KMS-11 (cell line): ENCODE data around the gene NWD2.

Experiments used
- H2AFZ ChIP-seq: fragments of 200-600 bp; sonication (generic); 2 replicates; pipeline ENCODE4 v1.6.1; 2016; ENCODE audit warnings: antibody characterized with exemption, mixed run types, low read depth
- H3K27ac ChIP-seq: fragments of 200-600 bp; sonication (generic); 2 replicates; pipeline ENCODE4 v1.6.1; 2016; ENCODE audit warnings: mild to moderate bottlenecking, mixed run types
- H3K27me3 ChIP-seq: fragments of 200-600 bp; sonication (generic); 2 replicates; pipeline ENCODE4 v1.6.1; 2017; ENCODE audit warnings: mild to moderate bottlenecking, low read depth, mixed run types, moderate library complexity; ENCODE audit not compliant: insufficient read depth
- H3K36me3 ChIP-seq: fragments of 200-600 bp; sonication (generic); 2 replicates; pipeline ENCODE4 v1.6.1; 2017; ENCODE audit warnings: mild to moderate bottlenecking, mixed run types; ENCODE audit not compliant: insufficient read depth
- H3K4me1 ChIP-seq: fragments of 200-600 bp; sonication (generic); 2 replicates; pipeline ENCODE4 v1.6.1; 2016; ENCODE audit warnings: mild to moderate bottlenecking, low read depth, mixed run types; ENCODE audit not compliant: poor library complexity, severe bottlenecking
- H3K4me2 ChIP-seq: fragments of 200-600 bp; sonication (generic); 2 replicates; pipeline ENCODE4 v1.7.0; 2016; ENCODE audit warnings: mild to moderate bottlenecking, mixed run types
- H3K4me3 ChIP-seq: fragments of 200-600 bp; sonication (generic); IDR thresholded peaks from 2 replicates; pipeline ENCODE4 v1.6.1; 2017; ENCODE audit warnings: low read depth, low read length, mixed read lengths; ENCODE audit not compliant: insufficient read depth
- H3K79me2 ChIP-seq: fragments of 200-600 bp; sonication (generic); 2 replicates; pipeline ENCODE4 v1.6.1; 2016; ENCODE audit warnings: low read depth, mixed run types; ENCODE audit not compliant: insufficient read depth
- H3K9ac ChIP-seq: fragments of 200-600 bp; sonication (generic); 2 replicates; pipeline ENCODE4 v1.6.1; 2016; ENCODE audit warnings: mild to moderate bottlenecking, mixed run types
- H4K20me1 ChIP-seq: fragments of 200-600 bp; sonication (generic); 2 replicates; pipeline ENCODE4 v1.6.1; 2016; ENCODE audit warnings: mild to moderate bottlenecking, mixed run types; ENCODE audit not compliant: insufficient read depth
- CTCF ChIP-seq: fragments of 200-600 bp; sonication (generic); conservative IDR thresholded peaks from 2 replicates; pipeline ENCODE4 v1.6.1; 2017; ENCODE audit warnings: low read depth, mild to moderate bottlenecking, antibody characterized with exemption, low read length, moderate library complexity, mixed read lengths

The NWD2 gene

GRCh38 chr4:37422102-37422501 lies 177.6 kb downstream of the NWD2 start:
- TF ChIP-seq CTCF = no peak
- H3K36me3 ChIP-seq = no peaks in the 10 kb centered on the region

GRCh38 chr4:37422638-37423037 lies 178.1 kb downstream of the NWD2 start:
- H3K4me1 ChIP-seq = no peaks in the 10 kb centered on the region
- H2AFZ ChIP-seq = no peak overlapping the region
- no peaks in the 10 kb centered on the region for H4K20me1 ChIP-seq
- no peak overlapping the region for H3K9ac ChIP-seq
- no peak overlapping the region for H3K4me3 ChIP-seq
- no peaks in the 10 kb centered on the region for H3K79me2 ChIP-seq
- H3K27me3 ChIP-seq = no peaks in the 10 kb centered on the region
- TF ChIP-seq CTCF = no peak
- no peaks in the 10 kb centered on the region for H3K36me3 ChIP-seq
- H3K27ac ChIP-seq = no peak overlapping the region
- H3K4me2 ChIP-seq = no peak overlapping the region

More at GRCh38 chr4:37422102-37422501, 177.6 kb downstream of the NWD2 start:
- Histone ChIP-seq H4K20me1 (no peaks in the 10 kb centered on the region), H3K27ac (no peak overlapping the region), H3K9ac (no peak overlapping the region), H3K4me2 (no peak overlapping the region), H3K27me3 (no peaks in the 10 kb centered on the region), H3K79me2 (no peaks in the 10 kb centered on the region), H3K4me3 (no peak overlapping the region), H2AFZ (no peak overlapping the region), H3K4me1 (no peaks in the 10 kb centered on the region)

- TF ChIP-seq CTCF = no peak
- Histone ChIP-seq H3K27ac (no peak overlapping the region), H3K79me2 (no peaks in the 10 kb centered on the region), H3K4me1 (no peaks in the 10 kb centered on the region), H3K4me2 (no peak overlapping the region), H3K9ac (no peak overlapping the region), H4K20me1 (no peaks in the 10 kb centered on the region), H2AFZ (no peak overlapping the region), H3K36me3 (no peaks in the 10 kb centered on the region), H3K4me3 (no peak overlapping the region), H3K27me3 (no peaks in the 10 kb centered on the region)
Measured at GRCh38 chr4:37423310-37423709, 178.8 kb downstream of the NWD2 start.

GRCh38 chr4:37424753-37425152 lies 180.2 kb downstream of the NWD2 start:
- H3K4me2 ChIP-seq = no peak overlapping the region
- no peak for TF ChIP-seq CTCF
- H3K4me3 ChIP-seq = no peak overlapping the region
- no peaks in the 10 kb centered on the region for H3K27me3 ChIP-seq
- H3K4me1 ChIP-seq = peaks cover 2% of the 10 kb centered on the region
- no peak overlapping the region for H3K9ac ChIP-seq
- H2AFZ ChIP-seq = no peak overlapping the region
- no peaks in the 10 kb centered on the region for H4K20me1 ChIP-seq
- no peaks in the 10 kb centered on the region for H3K36me3 ChIP-seq
- H3K27ac ChIP-seq = no peak overlapping the region
- no peaks in the 10 kb centered on the region for H3K79me2 ChIP-seq
